ENCODE data around the gene AGFG2.
"Not testable (repeated sequence)": the region's sequence is repeated elsewhere in the genome, so short reads cannot be mapped to it uniquely, and the experiment has no call there.

AGFG2 gene

GRCh38 chr7:100521076-100521475 lies 17.9 kb upstream of the AGFG2 start:
- no peak for DNase-seq

- not testable (repeated sequence) for DNase-seq
Observed at GRCh38 chr7:100521909-100522593, 17.0 kb upstream of the AGFG2 start.

- not testable (repeated sequence) for DNase-seq
Observed at GRCh38 chr7:100523192-100523591, 15.8 kb upstream of the AGFG2 start.

GRCh38 chr7:100528108-100528866 lies 10.7 kb upstream of the AGFG2 start:
- not testable (repeated sequence) for DNase-seq

- DNase-seq = no peak
Observed at GRCh38 chr7:100532165-100533022, 6.6 kb upstream of the AGFG2 start.

GRCh38 chr7:100535982-100536381 lies 3.0 kb upstream of the AGFG2 start:
- not testable (repeated sequence) for DNase-seq

- not testable (repeated sequence) for DNase-seq
Observed at GRCh38 chr7:100536695-100537094, 2.3 kb upstream of the AGFG2 start.

GRCh38 chr7:100538348-100538653 lies 702 bp upstream of the AGFG2 start:
- DNase-seq = no peak

- peak; percentile 17 for DNase-seq
Observed at GRCh38 chr7:100539436-100540006, 518 bp downstream of the AGFG2 start.

- DNase-seq = no peak
Observed at GRCh38 chr7:100540073-100540723, 1.2 kb downstream of the AGFG2 start.

GRCh38 chr7:100541309-100541708 lies 2.3 kb downstream of the AGFG2 start:
- not testable (repeated sequence) for DNase-seq

- no peak for DNase-seq
Observed at GRCh38 chr7:100543586-100543985, 4.6 kb downstream of the AGFG2 start.

- DNase-seq = no peak
Observed at GRCh38 chr7:100544386-100544785, 5.4 kb downstream of the AGFG2 start.

- DNase-seq = no peak
Observed at GRCh38 chr7:100544967-100545359, 6.0 kb downstream of the AGFG2 start.

- no peak for DNase-seq
Observed at GRCh38 chr7:100545360-100546128, 6.5 kb downstream of the AGFG2 start.

- DNase-seq = no peak
Observed at GRCh38 chr7:100546129-100546925, 7.3 kb downstream of the AGFG2 start.

- peak; percentile 22 for DNase-seq
Observed at GRCh38 chr7:100546926-100547800, 8.2 kb downstream of the AGFG2 start.

GRCh38 chr7:100547872-100548271 lies 8.9 kb downstream of the AGFG2 start:
- DNase-seq = no peak

GRCh38 chr7:100548446-100548845 lies 9.4 kb downstream of the AGFG2 start:
- DNase-seq = not testable (repeated sequence)

GRCh38 chr7:100552532-100552931 lies 13.5 kb downstream of the AGFG2 start:
- no peak for DNase-seq
